ENCODE measurements around the gene OR51B4. TPM values are rescaled to one million over a fixed set of nuclear protein-coding genes. Genes with fewer than 3 reads are reported as not detected.

OR51B4 gene
- total and polyA plus RNA-seq, 9 of the 15 experiments (the other 6 are each of a cell fraction or from before 2014, with no cell fraction given), result 17.1 to 64.6 (median 39.9) TPM

GRCh38 chr11:5258543-5259262, 43.0 kb downstream of the OR51B4 start (continued):
- TF ChIP-seq ZMIZ1 (IDR thresholded peaks at IDR 0.05; ENCODE audit: low read depth in 2 of 2, low read length in 2 of 2) (no peak), ARNT (IDR thresholded peaks at IDR 0.05) (peak in 1 of 2 experiments; percentile 42; a peak in 1 of 4 replicates), ZNF133 (CRISPR knock-in tag; IDR thresholded peaks at IDR 0.05) (no peak), ZNF778 (CRISPR knock-in tag; IDR thresholded peaks at IDR 0.05) (no peak), DDX20 (tag; IDR thresholded peaks at IDR 0.05; ENCODE audit: low read depth) (no peak), ZKSCAN8 (CRISPR knock-in tag; IDR thresholded peaks at IDR 0.05) (no peak), SMAD4 (CRISPR knock-in tag; conservative IDR thresholded peaks at IDR 0.05) (peak; percentile 85), LEF1 (IDR thresholded peaks at IDR 0.05) (peak; percentile 65), MAX (CRISPR knock-in tag; IDR thresholded peaks at IDR 0.05) (peak; percentile 85)
- TF ChIP-seq, protein P1, sequence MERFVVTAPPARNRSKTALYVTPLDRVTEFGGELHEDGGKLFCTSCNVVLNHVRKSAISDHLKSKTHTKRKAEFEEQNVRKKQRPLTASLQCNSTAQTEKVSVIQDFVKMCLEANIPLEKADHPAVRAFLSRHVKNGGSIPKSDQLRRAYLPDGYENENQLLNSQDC (CRISPR knock-in tag; IDR thresholded peaks at IDR 0.05), result no peak
- TF ChIP-seq, protein P2, sequence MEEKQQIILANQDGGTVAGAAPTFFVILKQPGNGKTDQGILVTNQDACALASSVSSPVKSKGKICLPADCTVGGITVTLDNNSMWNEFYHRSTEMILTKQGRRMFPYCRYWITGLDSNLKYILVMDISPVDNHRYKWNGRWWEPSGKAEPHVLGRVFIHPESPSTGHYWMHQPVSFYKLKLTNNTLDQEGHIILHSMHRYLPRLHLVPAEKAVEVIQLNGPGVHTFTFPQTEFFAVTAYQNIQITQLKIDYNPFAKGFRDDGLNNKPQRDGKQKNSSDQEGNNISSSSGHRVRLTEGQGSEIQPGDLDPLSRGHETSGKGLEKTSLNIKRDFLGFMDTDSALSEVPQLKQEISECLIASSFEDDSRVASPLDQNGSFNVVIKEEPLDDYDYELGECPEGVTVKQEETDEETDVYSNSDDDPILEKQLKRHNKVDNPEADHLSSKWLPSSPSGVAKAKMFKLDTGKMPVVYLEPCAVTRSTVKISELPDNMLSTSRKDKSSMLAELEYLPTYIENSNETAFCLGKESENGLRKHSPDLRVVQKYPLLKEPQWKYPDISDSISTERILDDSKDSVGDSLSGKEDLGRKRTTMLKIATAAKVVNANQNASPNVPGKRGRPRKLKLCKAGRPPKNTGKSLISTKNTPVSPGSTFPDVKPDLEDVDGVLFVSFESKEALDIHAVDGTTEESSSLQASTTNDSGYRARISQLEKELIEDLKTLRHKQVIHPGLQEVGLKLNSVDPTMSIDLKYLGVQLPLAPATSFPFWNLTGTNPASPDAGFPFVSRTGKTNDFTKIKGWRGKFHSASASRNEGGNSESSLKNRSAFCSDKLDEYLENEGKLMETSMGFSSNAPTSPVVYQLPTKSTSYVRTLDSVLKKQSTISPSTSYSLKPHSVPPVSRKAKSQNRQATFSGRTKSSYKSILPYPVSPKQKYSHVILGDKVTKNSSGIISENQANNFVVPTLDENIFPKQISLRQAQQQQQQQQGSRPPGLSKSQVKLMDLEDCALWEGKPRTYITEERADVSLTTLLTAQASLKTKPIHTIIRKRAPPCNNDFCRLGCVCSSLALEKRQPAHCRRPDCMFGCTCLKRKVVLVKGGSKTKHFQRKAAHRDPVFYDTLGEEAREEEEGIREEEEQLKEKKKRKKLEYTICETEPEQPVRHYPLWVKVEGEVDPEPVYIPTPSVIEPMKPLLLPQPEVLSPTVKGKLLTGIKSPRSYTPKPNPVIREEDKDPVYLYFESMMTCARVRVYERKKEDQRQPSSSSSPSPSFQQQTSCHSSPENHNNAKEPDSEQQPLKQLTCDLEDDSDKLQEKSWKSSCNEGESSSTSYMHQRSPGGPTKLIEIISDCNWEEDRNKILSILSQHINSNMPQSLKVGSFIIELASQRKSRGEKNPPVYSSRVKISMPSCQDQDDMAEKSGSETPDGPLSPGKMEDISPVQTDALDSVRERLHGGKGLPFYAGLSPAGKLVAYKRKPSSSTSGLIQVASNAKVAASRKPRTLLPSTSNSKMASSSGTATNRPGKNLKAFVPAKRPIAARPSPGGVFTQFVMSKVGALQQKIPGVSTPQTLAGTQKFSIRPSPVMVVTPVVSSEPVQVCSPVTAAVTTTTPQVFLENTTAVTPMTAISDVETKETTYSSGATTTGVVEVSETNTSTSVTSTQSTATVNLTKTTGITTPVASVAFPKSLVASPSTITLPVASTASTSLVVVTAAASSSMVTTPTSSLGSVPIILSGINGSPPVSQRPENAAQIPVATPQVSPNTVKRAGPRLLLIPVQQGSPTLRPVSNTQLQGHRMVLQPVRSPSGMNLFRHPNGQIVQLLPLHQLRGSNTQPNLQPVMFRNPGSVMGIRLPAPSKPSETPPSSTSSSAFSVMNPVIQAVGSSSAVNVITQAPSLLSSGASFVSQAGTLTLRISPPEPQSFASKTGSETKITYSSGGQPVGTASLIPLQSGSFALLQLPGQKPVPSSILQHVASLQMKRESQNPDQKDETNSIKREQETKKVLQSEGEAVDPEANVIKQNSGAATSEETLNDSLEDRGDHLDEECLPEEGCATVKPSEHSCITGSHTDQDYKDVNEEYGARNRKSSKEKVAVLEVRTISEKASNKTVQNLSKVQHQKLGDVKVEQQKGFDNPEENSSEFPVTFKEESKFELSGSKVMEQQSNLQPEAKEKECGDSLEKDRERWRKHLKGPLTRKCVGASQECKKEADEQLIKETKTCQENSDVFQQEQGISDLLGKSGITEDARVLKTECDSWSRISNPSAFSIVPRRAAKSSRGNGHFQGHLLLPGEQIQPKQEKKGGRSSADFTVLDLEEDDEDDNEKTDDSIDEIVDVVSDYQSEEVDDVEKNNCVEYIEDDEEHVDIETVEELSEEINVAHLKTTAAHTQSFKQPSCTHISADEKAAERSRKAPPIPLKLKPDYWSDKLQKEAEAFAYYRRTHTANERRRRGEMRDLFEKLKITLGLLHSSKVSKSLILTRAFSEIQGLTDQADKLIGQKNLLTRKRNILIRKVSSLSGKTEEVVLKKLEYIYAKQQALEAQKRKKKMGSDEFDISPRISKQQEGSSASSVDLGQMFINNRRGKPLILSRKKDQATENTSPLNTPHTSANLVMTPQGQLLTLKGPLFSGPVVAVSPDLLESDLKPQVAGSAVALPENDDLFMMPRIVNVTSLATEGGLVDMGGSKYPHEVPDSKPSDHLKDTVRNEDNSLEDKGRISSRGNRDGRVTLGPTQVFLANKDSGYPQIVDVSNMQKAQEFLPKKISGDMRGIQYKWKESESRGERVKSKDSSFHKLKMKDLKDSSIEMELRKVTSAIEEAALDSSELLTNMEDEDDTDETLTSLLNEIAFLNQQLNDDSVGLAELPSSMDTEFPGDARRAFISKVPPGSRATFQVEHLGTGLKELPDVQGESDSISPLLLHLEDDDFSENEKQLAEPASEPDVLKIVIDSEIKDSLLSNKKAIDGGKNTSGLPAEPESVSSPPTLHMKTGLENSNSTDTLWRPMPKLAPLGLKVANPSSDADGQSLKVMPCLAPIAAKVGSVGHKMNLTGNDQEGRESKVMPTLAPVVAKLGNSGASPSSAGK (IDR thresholded peaks at IDR 0.05), result peak; percentile 84
